Hematopoietic multipotent progenitor cell treated with erythropoietin and hydrocortisone succinate and interleukin-3 and kit ligand, for 6 days (in vitro differentiated cells): Measurements from ENCODE around the gene RAD9A.

Experiments used
- DNase-seq: peaks from one replicate; pipeline ENCODE4 v3.0.0-alpha.2; 2015

RAD9A gene

GRCh38 chr11:67391304-67392182 is at the start of gene RAD9A:
TSS of gene RAD9A (plus strand) at chr11:67391986. CDS start at chr11:67392045, 59 bp downstream.
- peak; percentile 98 for DNase-seq

GRCh38 chr11:67344264-67344663 is 47.5 kb upstream of the RAD9A start:
- no peak for DNase-seq

DNA sequence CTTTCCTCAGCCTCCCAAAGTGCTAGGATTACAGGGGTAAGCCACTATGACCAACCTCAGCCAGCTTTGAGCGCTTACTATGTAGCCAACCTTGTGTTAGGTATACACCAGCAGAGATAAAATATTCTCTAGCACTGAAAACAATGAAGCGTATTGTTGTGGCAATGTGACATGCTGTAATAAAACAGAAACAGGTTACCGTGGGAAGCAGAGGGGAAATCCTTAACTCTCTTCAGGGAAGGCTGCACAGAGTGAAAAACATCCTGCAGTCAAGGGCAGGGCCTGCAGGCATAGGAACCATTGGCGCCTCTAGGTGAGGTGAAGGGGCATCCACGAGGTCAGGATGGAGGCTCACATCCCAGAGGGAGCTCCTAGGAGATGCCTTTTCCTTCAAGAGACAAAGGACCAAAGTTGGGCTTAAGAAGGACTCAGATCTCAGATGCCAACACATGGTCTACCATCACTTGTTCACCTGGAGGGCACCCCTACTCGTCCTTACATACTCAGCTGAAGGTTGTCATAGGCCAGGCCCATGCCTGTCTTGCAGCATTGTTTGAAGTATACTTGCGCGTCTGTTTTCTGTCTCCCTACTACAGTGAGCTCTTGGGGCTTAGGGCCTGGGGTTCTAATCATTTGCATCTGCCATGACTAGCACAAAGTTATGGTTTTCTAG is 46.4 kb upstream of the RAD9A start:
- DNase-seq: no peak

DNA sequence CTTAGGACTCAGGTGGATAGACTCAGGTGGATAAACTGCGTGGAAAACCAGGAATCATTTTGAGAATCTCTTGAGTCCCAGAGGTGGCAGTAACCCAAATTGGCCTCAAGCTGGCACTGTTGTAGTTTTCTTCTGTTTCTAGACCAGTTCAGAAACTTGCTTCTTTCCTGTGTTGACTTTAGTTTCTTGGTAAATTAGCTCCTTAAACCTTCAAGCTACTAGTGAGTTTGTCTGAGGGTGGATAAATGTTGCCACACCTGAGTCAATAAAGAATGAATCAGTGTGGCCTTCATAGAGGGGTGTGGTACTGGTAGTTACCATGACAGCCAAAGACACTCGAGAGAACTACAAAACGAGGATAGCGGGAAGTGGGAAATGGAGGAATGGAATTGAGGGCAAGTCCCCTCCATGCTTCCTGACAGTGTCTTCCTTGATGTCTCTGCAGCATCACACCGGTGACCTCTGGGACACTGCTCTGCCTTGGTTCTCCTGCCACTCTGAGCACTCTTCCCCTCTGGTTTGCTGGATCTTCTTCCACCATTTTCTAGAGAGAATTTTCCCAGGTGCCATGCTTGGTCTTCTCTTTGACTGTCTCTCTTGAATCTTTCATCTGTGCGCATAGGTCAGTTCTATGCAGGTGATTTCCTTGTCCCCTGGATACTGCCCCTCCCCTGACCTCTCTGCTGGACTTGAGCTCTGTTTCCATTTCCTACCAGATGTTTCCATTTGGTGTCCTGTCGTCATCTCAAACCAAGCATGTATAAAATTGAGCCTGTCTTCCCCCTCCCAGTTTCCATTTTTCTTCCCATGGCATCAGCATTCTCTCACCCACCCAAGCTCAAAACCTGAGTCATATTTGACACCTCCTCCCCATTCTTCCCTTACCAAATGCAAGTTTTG is 45.6 kb upstream of the RAD9A start:
- peak; percentile 65 for DNase-seq

DNA sequence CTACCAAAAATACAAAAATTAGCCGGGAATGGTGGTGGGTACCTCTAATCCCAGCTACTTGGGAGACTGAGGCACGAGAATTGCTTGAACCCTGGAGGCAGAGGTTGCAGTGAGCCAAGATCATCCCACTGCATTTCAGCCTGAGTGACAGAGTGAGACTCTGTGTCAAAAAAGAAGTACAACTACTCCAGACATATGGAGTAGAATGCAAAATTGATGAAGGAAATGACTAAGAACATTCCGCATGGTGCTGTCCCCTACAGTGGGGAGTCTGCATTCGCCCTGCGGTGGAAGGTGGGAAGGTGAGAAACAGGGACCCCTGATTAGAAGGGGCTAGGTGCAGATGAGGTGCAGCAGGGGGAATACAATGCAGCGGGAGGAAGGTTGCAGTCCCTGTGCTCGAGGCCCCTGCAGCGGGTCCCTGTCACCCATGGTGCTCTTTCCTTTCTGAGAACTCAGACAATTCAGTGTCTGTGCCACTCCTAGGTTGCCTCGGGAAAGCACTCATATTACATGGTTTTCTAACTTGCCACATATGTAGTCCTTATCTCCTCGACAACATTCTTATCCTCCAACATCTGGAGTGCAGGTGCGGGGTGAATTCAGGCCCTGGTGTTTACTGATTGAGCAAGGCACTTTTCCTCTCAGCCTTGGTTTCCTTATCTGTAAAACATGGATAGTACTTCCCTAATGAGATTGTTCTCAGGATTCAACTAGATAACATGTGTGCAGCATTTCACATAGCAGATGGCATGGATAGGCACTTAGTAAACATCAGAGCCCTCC is 43.6 kb upstream of the RAD9A start:
- peak; percentile 73 for DNase-seq

- no peak for DNase-seq
Observed at GRCh38 chr11:67349036-67349435, 42.8 kb upstream of the RAD9A start.

DNA sequence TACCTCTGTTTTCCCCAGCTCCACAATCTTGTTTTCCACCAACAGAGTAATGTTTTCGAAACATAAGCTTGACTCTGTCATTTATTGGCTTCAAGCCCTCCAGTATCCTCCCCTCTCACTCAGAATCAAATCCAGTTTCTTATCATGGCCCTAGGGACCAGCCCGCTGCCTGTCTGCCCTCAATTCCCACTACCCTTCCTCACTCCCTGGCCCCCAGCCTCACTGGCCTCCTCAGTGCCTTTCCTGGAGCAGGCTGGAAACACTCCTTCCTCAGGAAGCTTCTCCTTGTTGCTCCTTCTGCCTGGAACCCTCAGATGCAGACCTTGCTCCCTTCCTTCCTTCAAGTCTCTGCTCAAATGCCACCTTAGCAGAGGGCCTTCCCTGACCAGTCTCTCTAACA is 42.3 kb upstream of the RAD9A start:
- no peak for DNase-seq

DNA sequence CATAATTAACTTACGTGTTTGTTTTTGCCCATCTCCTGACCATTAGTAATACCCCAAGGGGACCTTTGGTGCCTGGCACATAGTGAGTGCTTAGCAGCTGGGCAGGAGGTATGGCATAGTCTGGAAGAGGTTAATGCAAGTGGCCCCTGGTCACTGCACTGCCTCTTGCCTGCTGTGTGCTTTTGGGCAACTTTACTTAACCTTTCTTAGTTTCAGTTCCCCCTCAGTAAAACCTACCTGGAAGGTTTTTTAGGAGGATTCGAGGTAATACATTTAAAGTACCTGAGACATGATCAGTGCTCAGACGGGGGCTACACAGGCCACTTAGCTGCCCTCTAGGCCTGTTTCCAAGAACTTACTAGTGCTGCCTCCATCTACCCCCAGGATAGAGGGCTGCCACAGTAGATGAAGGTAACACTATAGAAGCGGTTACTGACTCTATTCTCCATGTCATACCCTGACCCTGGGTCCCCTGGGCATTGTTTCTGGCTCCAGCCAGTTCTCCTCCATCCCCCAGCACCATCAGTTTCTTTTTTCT is 41.8 kb upstream of the RAD9A start:
- DNase-seq: no peak

DNA sequence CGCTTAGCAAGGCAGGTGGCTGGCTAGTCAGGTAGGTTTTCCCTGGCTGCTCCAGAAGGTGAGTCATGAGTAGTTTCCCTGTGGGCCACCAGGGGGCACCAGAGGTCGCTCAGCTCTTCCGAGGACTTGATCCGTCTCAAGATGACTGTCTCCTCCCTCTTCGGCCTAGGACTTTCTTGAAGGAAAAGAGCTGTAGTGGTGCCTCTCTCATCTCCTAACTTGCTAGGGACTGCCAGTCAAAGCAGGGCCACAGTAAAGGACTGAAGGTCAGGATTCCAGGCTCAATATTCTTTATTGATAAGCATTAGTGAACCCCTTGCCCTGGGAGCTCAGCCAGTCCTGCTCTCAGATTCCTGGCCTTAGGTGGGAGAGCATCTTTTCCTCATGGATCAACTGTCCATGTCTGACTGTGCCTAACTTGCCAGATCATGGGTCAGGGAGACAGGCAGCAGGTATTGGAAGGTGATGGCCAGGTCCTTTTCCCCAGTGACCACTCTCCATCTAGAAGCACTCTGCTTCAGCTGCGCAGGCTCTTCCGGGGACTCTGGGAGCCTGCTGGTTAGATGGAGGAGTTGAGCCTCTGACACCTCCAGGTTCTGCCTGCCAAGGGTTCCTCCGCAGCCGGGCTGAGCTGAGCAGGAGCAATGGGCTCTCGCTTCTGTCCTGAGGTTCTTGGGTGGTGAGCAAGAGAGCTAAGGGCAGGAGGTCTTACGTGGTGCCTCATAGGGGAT is 40.3 kb upstream of the RAD9A start:
- peak; percentile 88 for DNase-seq

DNA sequence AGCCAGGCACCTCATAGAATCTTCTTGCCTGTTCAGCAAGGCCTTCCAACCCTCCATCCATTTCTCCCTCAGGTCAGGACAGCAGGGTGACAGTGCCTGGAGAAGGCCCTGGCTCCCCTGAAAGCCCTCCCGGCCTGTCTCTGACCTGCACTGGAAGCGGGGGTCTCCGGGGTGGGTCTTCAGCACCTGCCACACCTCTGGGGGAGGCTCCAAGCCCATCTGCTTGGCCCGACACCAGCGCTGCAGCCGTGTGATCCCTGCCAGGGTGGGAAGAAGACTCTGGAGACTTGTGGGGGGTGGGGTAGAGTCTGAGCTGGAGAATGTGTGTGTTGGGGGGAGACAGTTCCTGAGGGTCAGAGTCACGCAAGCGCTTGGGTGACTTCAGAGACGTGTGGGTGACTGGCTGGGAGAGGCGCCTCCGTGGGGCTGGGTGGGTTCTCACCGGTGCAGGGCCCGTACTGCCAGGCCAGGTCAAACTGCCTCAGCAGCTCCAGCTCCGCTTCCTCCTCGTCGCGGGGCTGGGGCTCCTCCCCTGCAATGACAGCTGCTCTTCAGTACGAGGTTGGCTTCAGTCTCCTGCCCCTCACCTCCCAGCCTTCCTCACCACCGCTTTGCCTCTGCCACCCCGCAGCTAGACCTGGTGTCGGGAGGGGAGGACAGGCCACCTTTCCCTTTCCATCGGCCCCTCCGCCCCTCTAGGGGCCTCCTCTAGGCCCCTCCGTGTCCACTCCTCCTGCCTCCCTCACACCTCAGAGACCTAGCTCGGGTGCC is 39.1 kb upstream of the RAD9A start:
- peak; percentile 69 for DNase-seq

- peak; percentile 98 for DNase-seq
Observed at GRCh38 chr11:67353317-67354074, 38.3 kb upstream of the RAD9A start, which contains the start of gene POLD4. TSS of gene POLD4 (minus strand) at chr11:67353546. CDS start at chr11:67353399, 147 bp downstream.

GRCh38 chr11:67354075-67355022 is 37.4 kb upstream of the RAD9A start:
- DNase-seq: peak; percentile 69

DNA sequence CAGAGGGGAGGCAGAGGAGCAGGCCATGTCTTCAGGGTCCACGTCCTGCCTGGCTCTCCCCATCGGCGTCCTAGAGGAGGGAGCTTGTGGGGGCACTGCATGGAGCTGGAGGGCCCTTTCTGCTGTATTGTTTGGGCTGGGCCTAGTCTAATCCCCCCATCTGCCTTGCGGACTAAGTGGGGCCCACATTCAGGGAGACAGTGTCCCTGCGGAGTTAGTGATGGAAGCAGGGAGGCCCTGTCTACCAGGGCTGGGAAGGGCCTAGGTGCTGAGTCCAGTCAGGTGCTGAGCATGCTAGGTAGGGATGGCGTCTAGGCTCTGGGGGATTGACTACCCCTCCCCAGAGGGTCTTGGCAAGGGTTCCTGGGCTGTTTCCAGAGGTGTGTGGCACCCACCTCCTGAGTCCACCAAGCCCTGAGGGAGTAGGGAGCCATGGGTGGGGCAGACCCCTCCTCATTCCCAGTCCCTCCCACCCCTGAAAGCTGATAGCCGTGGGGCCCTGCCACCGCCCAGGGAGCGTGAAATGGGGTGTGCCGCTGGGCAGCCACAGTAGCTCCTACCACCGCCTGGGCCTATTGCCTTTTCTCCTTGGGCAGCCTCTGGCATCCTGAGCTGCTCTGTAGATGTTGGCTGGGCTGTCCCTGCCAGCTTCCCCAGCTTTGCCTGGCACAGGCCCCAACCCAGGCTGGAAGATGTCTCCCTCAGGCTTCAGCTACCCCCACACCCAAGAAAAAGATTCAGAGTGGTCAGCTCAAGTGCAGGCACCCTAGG is 36.6 kb upstream of the RAD9A start:
- DNase-seq: peak; percentile 4

DNA sequence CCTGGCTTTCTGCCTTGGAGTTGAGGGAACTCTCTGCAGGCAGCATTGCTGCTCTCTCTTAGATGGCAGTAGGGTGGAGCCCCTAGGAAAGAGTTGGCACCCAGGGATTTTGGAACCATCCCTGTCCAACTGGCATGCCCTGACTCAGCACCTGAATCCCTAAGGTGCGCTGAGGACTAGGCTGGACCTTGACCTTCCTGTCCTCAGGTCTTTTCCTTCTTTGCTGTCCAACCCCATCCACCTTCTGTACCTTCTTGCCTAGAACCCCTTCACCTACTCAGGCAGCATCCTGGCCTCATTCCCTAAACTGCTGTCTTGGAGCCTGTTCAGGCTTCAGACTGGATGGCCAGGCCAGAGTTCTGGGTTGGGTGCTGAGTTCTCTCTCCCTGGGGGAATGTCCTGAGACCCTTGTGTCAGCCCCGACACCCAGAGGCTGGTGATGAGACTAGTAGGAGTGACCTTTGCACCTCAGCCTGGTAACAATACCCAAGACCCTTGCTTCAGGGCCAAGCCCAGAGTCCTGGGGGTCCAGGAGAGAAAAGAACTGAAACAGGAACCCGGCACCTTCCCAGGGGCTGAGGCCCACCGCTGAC is 35.9 kb upstream of the RAD9A start:
- DNase-seq: peak; percentile 2

- no peak for DNase-seq
Observed at GRCh38 chr11:67356387-67356863, 35.4 kb upstream of the RAD9A start.

DNA sequence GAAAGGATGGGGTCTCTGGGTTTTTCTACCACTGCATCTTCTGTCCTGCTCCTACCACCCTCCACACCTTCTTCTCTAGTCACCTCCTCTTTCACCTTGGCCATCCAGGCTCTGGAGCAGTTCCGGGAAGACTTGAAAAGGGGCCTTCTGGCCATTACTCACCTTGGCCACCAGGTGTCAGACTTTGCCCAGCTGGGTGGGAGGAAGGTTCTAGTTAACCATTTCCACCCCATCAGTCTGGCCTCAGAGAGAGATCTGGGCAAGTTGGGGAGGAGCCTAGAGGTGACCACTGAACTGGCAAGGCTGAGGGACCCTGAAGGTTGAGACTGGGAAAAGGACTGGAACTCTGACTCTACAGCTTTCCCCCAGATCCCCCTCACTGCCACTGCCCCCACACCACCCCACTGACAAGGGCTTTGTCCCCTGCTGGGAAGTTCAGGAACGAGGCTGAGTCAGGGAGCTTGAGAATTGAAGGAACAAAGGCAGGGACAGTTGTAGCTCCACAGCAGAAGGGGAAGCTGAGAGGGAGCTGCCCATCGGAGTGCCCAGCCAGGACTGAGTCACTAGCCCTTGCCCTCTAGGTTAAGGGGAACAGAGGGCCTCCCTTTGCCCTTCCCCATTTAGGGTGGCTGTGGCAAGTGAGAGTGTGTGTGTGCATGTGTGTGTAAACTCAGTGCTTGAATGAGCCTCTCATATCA is 34.8 kb upstream of the RAD9A start:
- DNase-seq: peak; percentile 90
